H9 (cell line): ENCODE data around the gene PXDC1. TPM values are rescaled to one million over a fixed set of nuclear protein-coding genes. Genes with fewer than 3 reads are reported as not detected.

Experiments used
- DNase-seq: peaks from one replicate; pipeline ENCODE4 v3.0.0-alpha.2; 2017
- H2AFZ ChIP-seq: one replicate; pipeline ENCODE4 v1.6.1; 2013; ENCODE audit warnings: mild to moderate bottlenecking, low read length, control low read depth, moderate library complexity
- H2AK5ac ChIP-seq: 2 replicates; pipeline ENCODE4 v1.6.1; 2013; ENCODE audit warnings: low read length, control low read depth, mixed read lengths; ENCODE audit not compliant: insufficient read length
- H2BK120ac ChIP-seq: one replicate; pipeline ENCODE4 v1.6.1; 2013; ENCODE audit warnings: low read depth, mild to moderate bottlenecking, low read length, control low read depth, inconsistent platforms; ENCODE audit not compliant: poor library complexity, severe bottlenecking
- H2BK12ac ChIP-seq: 2 replicates; pipeline ENCODE4 v1.6.1; 2013; ENCODE audit warnings: low read length, control low read depth, mixed read lengths, low read depth; ENCODE audit not compliant: insufficient read length
- H2BK15ac ChIP-seq: 2 replicates; pipeline ENCODE4 v1.6.1; 2013; ENCODE audit warnings: low read depth, low read length, control low read depth
- H2BK20ac ChIP-seq: one replicate; pipeline ENCODE4 v1.6.1; 2013; ENCODE audit warnings: low read depth, mild to moderate bottlenecking, low read length, control low read depth, inconsistent platforms; ENCODE audit not compliant: poor library complexity, severe bottlenecking
- H2BK5ac ChIP-seq: 2 replicates; pipeline ENCODE4 v1.6.1; 2013; ENCODE audit warnings: low read length, control low read depth, mixed read lengths; ENCODE audit not compliant: insufficient read length
- H3K14ac ChIP-seq: 2 replicates; pipeline ENCODE4 v1.6.1; 2013; ENCODE audit warnings: low read length, control low read depth; ENCODE audit not compliant: insufficient read depth
- H3K18ac ChIP-seq: 2 replicates; pipeline ENCODE4 v1.6.1; 2013; ENCODE audit warnings: low read depth, mild to moderate bottlenecking, mixed read lengths, low read length, control low read depth; ENCODE audit not compliant: insufficient read length
- H3K23ac ChIP-seq: 2 replicates; pipeline ENCODE4 v1.6.1; 2013; ENCODE audit warnings: low read length, control low read depth, mixed read lengths, low read depth; ENCODE audit not compliant: insufficient read length
- H3K23me2 ChIP-seq: 2 replicates; pipeline ENCODE4 v1.6.1; 2013; ENCODE audit warnings: low read depth, mild to moderate bottlenecking, mixed read lengths, low read length, control low read depth; ENCODE audit not compliant: insufficient read length, poor library complexity, severe bottlenecking
- H3K27ac ChIP-seq: 2 replicates; pipeline ENCODE4 v1.5.1; 2013; ENCODE audit warnings: low read length, control low read depth, mixed read lengths, low read depth; ENCODE audit not compliant: insufficient read length
- H3K27me3 ChIP-seq: 2 replicates; pipeline ENCODE4 v1.6.1; 2013; ENCODE audit warnings: low read length, control low read depth, inconsistent platforms; ENCODE audit not compliant: insufficient read depth
- H3K4ac ChIP-seq: 2 replicates; pipeline ENCODE4 v1.6.1; 2013; ENCODE audit warnings: low read depth, mild to moderate bottlenecking, control low read depth, inconsistent platforms, low read length, moderate library complexity
- H3K4me1 ChIP-seq: 2 replicates; pipeline ENCODE4 v1.6.1; 2013; ENCODE audit warnings: low read length, control low read depth, inconsistent platforms; ENCODE audit not compliant: insufficient read depth
- H3K4me2 ChIP-seq: 2 replicates; pipeline ENCODE4 v1.6.1; 2013; ENCODE audit warnings: low read length, control low read depth, mixed read lengths; ENCODE audit not compliant: insufficient read length, insufficient read depth
- H3K56ac ChIP-seq: 2 replicates; pipeline ENCODE4 v1.6.1; 2013; ENCODE audit warnings: low read depth, mild to moderate bottlenecking, mixed read lengths, low read length, control low read depth; ENCODE audit not compliant: insufficient read length
- H3K79me1 ChIP-seq: 2 replicates; pipeline ENCODE4 v1.6.1; 2013; ENCODE audit warnings: low read depth, mild to moderate bottlenecking, moderate library complexity, low read length, control low read depth, inconsistent platforms; ENCODE audit not compliant: insufficient read depth, poor library complexity, severe bottlenecking
- H3K79me2 ChIP-seq: 2 replicates; pipeline ENCODE4 v1.6.1; 2013; ENCODE audit warnings: low read length, control low read depth, inconsistent platforms; ENCODE audit not compliant: insufficient read depth
- H3K9ac ChIP-seq: 2 replicates; pipeline ENCODE4 v1.6.1; 2013; ENCODE audit warnings: low read length, control low read depth, mixed read lengths; ENCODE audit not compliant: insufficient read length; ENCODE audit errors: extremely low read depth
- H3K9me3 ChIP-seq: one replicate; pipeline ENCODE4 v1.6.1; 2013; ENCODE audit warnings: low read depth, low read length, inconsistent platforms; ENCODE audit not compliant: control insufficient read depth
- H3T11ph ChIP-seq: one replicate; pipeline ENCODE4 v1.6.1; 2013; ENCODE audit warnings: mild to moderate bottlenecking, low read length, control low read depth, inconsistent platforms
- H4K20me1 ChIP-seq: one replicate; pipeline ENCODE4 v1.6.1; 2013; ENCODE audit not compliant: control insufficient read depth, insufficient read length, insufficient read depth
- H4K5ac ChIP-seq: 2 replicates; pipeline ENCODE4 v1.6.1; 2013; ENCODE audit warnings: low read depth, mild to moderate bottlenecking, mixed read lengths, low read length, control low read depth; ENCODE audit not compliant: insufficient read length
- H4K8ac ChIP-seq: replicated peaks from 2 replicates; pipeline ENCODE4 v1.6.1; 2013; ENCODE audit warnings: low read length, control low read depth, mixed read lengths, low read depth; ENCODE audit not compliant: insufficient read length
- H4K91ac ChIP-seq: 2 replicates; pipeline ENCODE4 v1.6.1; 2013; ENCODE audit warnings: low read depth, mild to moderate bottlenecking, moderate library complexity, mixed read lengths, low read length, control low read depth; ENCODE audit not compliant: insufficient read length
- H3K27ac Mint-ChIP-seq, 3 experiments: 2 replicates in 2 of 3; 3 replicates in 1 of 3; pipeline ENCODE4 v1.8.0; 2020 to 2021; ENCODE audit warnings: mixed read lengths in 3 of 3, mild to moderate bottlenecking in 1 of 3, moderate library complexity in 1 of 3
- H3K27me3 Mint-ChIP-seq: 2 replicates; pipeline ENCODE4 v1.8.0; 2021; ENCODE audit warnings: low read depth, mild to moderate bottlenecking, moderate library complexity, mixed read lengths
- H3K36me3 Mint-ChIP-seq, 3 experiments: 2 replicates in 2 of 3; 3 replicates in 1 of 3; pipeline ENCODE4 v1.8.0; 2020 to 2021; ENCODE audit warnings: low read depth in 3 of 3, mixed read lengths in 3 of 3; ENCODE audit not compliant: insufficient read depth in 1 of 3
- H3K4me1 Mint-ChIP-seq, 2 experiments: 2 replicates each; pipeline ENCODE4 v1.8.0; 2020; ENCODE audit warnings: mixed read lengths in 2 of 2
- H3K4me3 Mint-ChIP-seq, 2 experiments: 2 replicates in 1 of 2; 3 replicates in 1 of 2; pipeline ENCODE4 v1.8.0; 2020 to 2021; ENCODE audit warnings: mild to moderate bottlenecking in 2 of 2, mixed read lengths in 2 of 2, moderate library complexity in 1 of 2
- H3K9me3 Mint-ChIP-seq, 2 experiments: 2 replicates in 1 of 2; 3 replicates in 1 of 2; pipeline ENCODE4 v1.8.0; 2020; ENCODE audit warnings: mild to moderate bottlenecking in 2 of 2, mixed read lengths in 2 of 2, moderate library complexity in 1 of 2
- CTCF ChIP-seq: fragments of 200-600 bp; sonication (generic); conservative IDR thresholded peaks from 3 replicates; pipeline ENCODE4 v1.8.0; 2021; ENCODE audit warnings: antibody characterized with exemption, mild to moderate bottlenecking
- WGBS: extraction: QIAGEN DNeasy Blood & Tissue Kit; methylation state at CpG from one replicate; pipeline ENCODE4 v1.1.7; 2013; ENCODE audit warnings: missing lambda C conversion rate, low lambda C conversion rate, mixed read lengths; ENCODE audit not compliant: insufficient read length; ENCODE audit errors: extremely low coverage; 5-methylcytosine and 5-hydroxymethylcytosine counted together
- total RNA-seq: library from RNA; stranded (reverse); gene quantifications from 2 replicates; pipeline ENCODE4 v1.2.1, GENCODE V29; 2021

Gene PXDC1
- total RNA-seq, 1 experiment from 2014 or later, result 3.1 TPM

- no peak overlapping the region for H2BK5ac ChIP-seq
- H3K36me3 Mint-ChIP-seq, result peaks cover 19 to 21% (median 19%) of the 10 kb centered on the region in 3 experiments
- WGBS, result no CpG with 5 or more reads among the region's 7 CpGs
- H3K27me3 Mint-ChIP-seq, result peaks cover 2% of the 10 kb centered on the region; the same call in 1 of the 2 replicates
- H4K91ac ChIP-seq, result no peak overlapping the region
- no peak overlapping the region for H3K4me2 ChIP-seq
- no peak overlapping the region for H3K4me3 Mint-ChIP-seq
- no peak overlapping the region for H4K8ac ChIP-seq
- no peak overlapping the region for H2BK15ac ChIP-seq
- H4K20me1 ChIP-seq, result no peaks in the 10 kb centered on the region
- no peak overlapping the region for H3K9ac ChIP-seq
- H2AK5ac ChIP-seq, result no peak overlapping the region
- H3K23ac ChIP-seq, result no peak overlapping the region
- H2BK20ac ChIP-seq, result no peak overlapping the region
- H3K27ac Mint-ChIP-seq, result no peak overlapping the region
- no peaks in the 10 kb centered on the region for H3K27me3 ChIP-seq
- H2AFZ ChIP-seq, result no peak overlapping the region
- H3T11ph ChIP-seq, result no peak overlapping the region
- no peaks in the 10 kb centered on the region for H3K9me3 ChIP-seq
- H3K23me2 ChIP-seq, result no peaks in the 10 kb centered on the region
- no peak overlapping the region for H3K14ac ChIP-seq
- no peak overlapping the region for H2BK12ac ChIP-seq
- no peak overlapping the region for H3K18ac ChIP-seq
- no peak for DNase-seq
- peaks cover 8 to 19% of the 10 kb centered on the region in 2 experiments; a peak in 4 of 5 replicates for H3K9me3 Mint-ChIP-seq
- TF ChIP-seq CTCF, result no peak
- H3K4me1 Mint-ChIP-seq, result peaks cover 2 to 6% of the 10 kb centered on the region in 2 experiments; a peak in 3 of 4 replicates
- H3K56ac ChIP-seq, result no peak overlapping the region
- H2BK120ac ChIP-seq, result no peak overlapping the region
- no peak overlapping the region for H3K4ac ChIP-seq
- no peaks in the 10 kb centered on the region for H3K79me1 ChIP-seq
- H3K4me1 ChIP-seq, result no peaks in the 10 kb centered on the region
- no peak overlapping the region for H3K27ac ChIP-seq
- H3K79me2 ChIP-seq, result no peaks in the 10 kb centered on the region
- H4K5ac ChIP-seq, result no peak overlapping the region
Measured at GRCh38 chr6:3731700-3732099, 19.8 kb downstream of the PXDC1 start.
